Coronary artery (tissue), 2 donors: ENCODE measurements around the gene IGSF5.
"Not testable (repeated sequence)": the region's sequence is repeated elsewhere in the genome, so short reads cannot be mapped to it uniquely, and the experiment has no call there.

ENCODE experiments used
- DNase-seq: peaks from one replicate; pipeline ENCODE4 v3.0.0-alpha.2; 2017; ENCODE audit warnings: low spot score
- H3K27ac ChIP-seq, 2 donors: fragments of 200-600 bp; sonication (generic); one replicate each; pipeline ENCODE4 v1.5.1; 2016 to 2019
- H3K4me3 ChIP-seq: fragments of 200-600 bp; sonication (generic); 2 replicates; pipeline ENCODE4 v1.5.1; 2016; ENCODE audit warnings: mild to moderate bottlenecking, moderate library complexity
- CTCF ChIP-seq: fragments of 200-600 bp; sonication (generic); IDR thresholded peaks from one replicate; pipeline ENCODE4 v1.5.1; 2019; ENCODE audit warnings: antibody characterized with exemption

The IGSF5 gene

GRCh38 chr21:39744883-39745282, at the start of gene IGSF5:
Gene IGSF5, plus strand, starts transcription at chr21:39745183. Its CDS starts 327 bp downstream, at chr21:39745510.
- H3K4me3 ChIP-seq, H3K27ac ChIP-seq, DNase-seq: not testable (repeated sequence)

- no peak for DNase-seq
Observed at GRCh38 chr21:39696196-39696595, 48.8 kb upstream of the IGSF5 start.

GRCh38 chr21:39696618-39697017, 48.4 kb upstream of the IGSF5 start:
- no peak overlapping the region for H3K27ac ChIP-seq
- no peak for TF ChIP-seq CTCF
- no peak overlapping the region for H3K4me3 ChIP-seq
- DNase-seq, result no peak

More at GRCh38 chr21:39696196-39696595, 48.8 kb upstream of the IGSF5 start:
- H3K27ac ChIP-seq, result no peak overlapping the region
- TF ChIP-seq CTCF, result no peak
- no peak overlapping the region for H3K4me3 ChIP-seq

- DNase-seq, result no peak
- Histone ChIP-seq H3K27ac (no peak overlapping the region), H3K4me3 (no peak overlapping the region)
- TF ChIP-seq CTCF, result no peak
Observed at GRCh38 chr21:39700318-39700717, 44.7 kb upstream of the IGSF5 start.

GRCh38 chr21:39703578-39703977, 41.4 kb upstream of the IGSF5 start:
- H3K27ac ChIP-seq, result no peak overlapping the region
- TF ChIP-seq CTCF, result no peak
- no peak overlapping the region for H3K4me3 ChIP-seq
- DNase-seq, result no peak

GRCh38 chr21:39705849-39706248, 39.1 kb upstream of the IGSF5 start:
- no peak for DNase-seq
- no peak for TF ChIP-seq CTCF
- H3K27ac ChIP-seq, result no peak overlapping the region
- no peak overlapping the region for H3K4me3 ChIP-seq

- DNase-seq, result no peak
- H3K4me3 ChIP-seq, result no peak overlapping the region
- no peak overlapping the region for H3K27ac ChIP-seq
- TF ChIP-seq CTCF, result no peak
Observed at GRCh38 chr21:39707316-39707715, 37.7 kb upstream of the IGSF5 start.

GRCh38 chr21:39710866-39711265, 34.1 kb upstream of the IGSF5 start:
- DNase-seq, result no peak
- Histone ChIP-seq H3K4me3 (no peak overlapping the region), H3K27ac (no peak overlapping the region)
- TF ChIP-seq CTCF, result no peak
